IPS DF 4.7 (cell line): ENCODE results near the gene MDM2.

ENCODE experiments used
- DNase-seq: peaks from one replicate; pipeline ENCODE4 v3.0.0-alpha.2; 2013; ENCODE audit warnings: low spot score; ENCODE audit errors: extremely low read depth

MDM2 gene

GRCh38 chr12:68807576-68808387, at the start of gene MDM2:
Gene MDM2 (plus strand): TSS chr12:68808177. CDS start chr12:68808478, 301 bp downstream.
- DNase-seq: no peak

- no peak for DNase-seq
Observed at GRCh38 chr12:68759852-68760251, 48.1 kb upstream of the MDM2 start.

GRCh38 chr12:68760806-68761441, 47.1 kb upstream of the MDM2 start:
- no peak for DNase-seq

- no peak for DNase-seq
Observed at GRCh38 chr12:68761442-68761812, 46.5 kb upstream of the MDM2 start.

- no peak for DNase-seq
Observed at GRCh38 chr12:68761901-68762630, 45.9 kb upstream of the MDM2 start.

DNA sequence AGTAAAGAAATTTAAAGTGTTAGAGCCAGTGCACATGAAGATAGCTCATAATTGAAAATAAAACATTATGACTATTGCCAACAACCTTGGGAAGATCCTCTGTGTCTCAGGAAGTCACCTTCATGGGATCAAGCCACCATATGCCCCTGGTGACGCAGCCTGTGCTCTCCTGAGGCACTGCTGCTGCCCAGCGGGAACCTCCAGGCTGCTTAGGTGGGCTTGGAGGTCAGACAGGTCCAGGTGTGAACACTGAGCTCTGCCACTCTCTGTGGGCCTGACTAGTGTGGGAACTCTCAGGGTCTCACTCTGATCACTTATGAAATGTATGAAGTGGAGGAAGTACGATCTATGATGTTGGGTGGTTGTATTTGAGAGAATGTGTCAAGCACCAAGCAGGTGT, 45.3 kb upstream of the MDM2 start:
- no peak for DNase-seq

DNA sequence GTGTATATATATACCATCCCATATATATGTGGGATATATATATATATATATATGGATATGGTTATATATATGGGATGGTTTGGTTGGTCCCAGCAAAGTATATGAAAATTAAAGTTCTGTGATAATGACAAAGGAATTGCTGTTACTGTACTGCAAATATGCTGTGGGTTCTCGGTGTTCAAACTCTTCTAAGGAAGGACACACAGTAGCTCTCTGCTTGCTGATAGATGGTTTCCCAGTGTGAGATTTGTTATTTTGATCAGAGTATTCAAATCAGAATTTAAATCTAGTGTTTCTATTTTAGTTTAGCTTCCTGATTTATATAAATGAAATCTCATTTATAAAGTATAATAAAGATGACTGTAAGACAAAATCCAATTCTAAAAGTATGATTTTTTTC, 42.3 kb upstream of the MDM2 start:
- no peak for DNase-seq

DNA sequence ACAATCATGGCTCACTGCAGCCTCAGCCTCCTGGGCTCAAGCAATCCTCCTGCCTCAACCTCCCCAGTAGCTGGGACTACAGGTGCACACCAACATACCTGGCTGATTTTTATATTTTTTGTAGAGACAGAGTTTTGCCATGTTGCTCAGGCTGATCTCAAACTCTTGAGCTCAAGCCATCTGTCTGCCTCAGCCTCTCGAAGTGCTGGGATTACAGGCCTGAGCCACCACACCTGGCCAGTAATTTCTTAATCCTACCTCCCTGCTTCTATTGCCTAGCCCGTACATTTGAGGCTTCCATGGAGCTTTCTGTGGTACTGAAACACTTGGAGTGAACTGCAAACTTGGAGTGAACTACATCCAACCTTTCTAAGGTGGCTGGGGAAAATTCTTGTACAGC, 41.3 kb upstream of the MDM2 start:
- DNase-seq: no peak

- DNase-seq: no peak
Observed at GRCh38 chr12:68767191-68767590, 40.8 kb upstream of the MDM2 start.

- DNase-seq: no peak
Observed at GRCh38 chr12:68768431-68768939, 39.5 kb upstream of the MDM2 start.

GRCh38 chr12:68769941-68770340, 38.0 kb upstream of the MDM2 start:
- no peak for DNase-seq

GRCh38 chr12:68771223-68771925, 36.6 kb upstream of the MDM2 start:
- DNase-seq: no peak

DNA sequence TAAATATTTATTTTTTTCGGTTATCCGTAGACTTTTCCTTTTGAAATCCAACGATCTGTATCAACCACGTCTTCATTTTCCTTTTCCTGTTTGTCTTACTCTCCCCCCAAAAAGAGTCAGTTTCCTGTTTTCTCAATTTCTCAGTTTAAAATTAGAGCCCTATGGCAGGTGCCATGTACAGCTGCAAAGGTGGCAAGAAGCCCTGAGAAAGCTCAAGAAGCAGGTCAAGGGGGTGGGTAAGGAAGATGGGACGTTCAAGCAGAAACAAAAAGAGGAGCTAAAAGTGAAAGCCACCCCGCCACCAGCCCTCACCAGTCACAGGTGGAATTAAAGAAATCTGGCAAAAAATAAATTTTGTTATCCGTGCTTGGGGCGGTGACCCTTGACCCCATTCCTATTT, 35.3 kb upstream of the MDM2 start:
- DNase-seq: no peak

DNA sequence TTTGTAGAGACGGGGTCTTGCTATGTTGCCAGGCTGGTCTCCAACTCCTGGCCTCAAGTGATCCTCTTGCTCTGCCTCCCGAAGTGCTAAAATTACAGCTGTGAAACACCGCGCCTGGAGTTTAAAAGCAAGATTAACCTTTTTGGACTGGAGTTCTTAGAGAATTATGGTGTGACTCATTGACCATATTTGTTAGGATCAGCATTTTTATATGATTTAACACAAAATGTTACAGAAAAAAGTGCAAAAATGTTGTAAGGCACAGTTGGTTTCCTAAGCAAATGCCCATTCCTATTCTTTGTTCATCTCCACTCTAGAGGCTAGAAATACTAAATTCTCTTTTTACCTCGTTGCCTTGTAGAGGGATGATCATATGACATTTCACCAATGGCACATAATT, 34.4 kb upstream of the MDM2 start:
- no peak for DNase-seq

DNA sequence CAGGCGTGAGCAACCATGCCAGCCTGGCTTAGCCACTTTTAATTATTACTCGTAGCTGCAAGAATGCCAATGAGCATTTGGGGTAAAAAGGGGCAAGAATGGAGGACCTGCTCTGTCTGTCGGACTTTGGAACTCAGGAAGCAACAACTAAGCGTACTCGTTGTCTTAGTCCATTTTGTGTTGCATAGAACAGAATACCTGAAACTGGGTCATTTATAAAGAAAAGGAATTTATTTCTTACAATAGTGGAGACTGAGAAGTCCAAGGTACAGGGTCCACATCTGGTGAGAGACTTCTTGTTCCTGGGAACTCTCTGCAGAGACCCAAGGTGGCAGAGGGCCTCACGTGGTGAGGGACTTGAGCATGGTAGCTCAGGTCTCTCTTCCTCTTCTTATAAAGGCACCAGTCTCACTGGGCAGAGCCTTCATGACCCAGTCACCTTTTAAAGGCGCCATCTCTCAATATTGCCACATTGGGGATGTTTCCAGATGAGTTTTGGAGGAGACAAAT, 32.8 kb upstream of the MDM2 start:
- no peak for DNase-seq

DNA sequence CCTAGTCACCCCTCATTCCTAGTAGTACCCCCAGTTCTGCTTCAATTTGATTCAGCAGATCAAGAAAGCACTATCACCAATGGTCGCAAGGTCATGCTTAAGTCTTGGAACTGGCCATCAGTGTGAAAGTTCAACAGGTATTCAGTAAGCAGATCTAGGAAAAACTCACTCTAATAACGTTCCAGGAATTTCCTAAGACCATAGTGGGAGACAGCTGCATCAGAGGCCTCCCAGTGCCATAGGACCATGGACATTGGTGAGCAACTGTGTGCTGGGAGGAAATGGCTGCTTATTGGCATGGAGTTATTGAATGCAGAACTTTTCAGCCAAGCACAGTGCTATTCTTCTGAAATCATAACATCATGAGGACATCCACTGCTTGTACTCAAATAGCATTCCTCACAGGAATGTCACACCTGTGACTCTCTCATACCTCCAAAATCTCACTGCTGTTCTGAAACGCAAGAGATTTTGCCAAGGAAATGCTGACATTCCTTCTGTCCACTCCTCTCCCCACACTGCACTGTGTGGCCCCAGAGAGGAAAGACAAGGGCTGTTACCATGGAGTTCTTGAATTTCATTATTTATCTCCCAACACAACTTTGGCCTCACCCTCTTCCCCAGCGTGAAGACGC, 30.9 kb upstream of the MDM2 start:
- DNase-seq: no peak

GRCh38 chr12:68779280-68779679, 28.7 kb upstream of the MDM2 start:
- DNase-seq: no peak

DNA sequence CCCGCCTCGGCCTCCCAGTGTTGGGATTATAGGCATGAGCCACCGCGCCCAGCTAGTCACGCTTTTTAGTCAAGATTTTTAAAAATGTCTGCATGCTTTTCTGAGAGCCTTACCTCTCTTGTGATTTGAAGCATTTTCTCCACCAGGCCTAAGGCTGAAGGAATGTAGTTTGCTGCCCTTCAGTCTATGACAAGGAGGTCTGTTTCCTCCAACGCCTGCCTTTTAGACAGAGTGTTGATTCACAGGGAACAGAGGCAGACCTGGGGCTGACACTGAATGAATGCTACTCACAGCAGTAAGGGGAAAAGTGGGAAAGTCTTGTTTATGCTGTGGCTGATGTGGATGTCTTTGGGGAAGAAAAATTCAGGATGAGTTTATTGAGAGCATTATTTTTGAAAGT, 27.2 kb upstream of the MDM2 start:
- DNase-seq: no peak

DNA sequence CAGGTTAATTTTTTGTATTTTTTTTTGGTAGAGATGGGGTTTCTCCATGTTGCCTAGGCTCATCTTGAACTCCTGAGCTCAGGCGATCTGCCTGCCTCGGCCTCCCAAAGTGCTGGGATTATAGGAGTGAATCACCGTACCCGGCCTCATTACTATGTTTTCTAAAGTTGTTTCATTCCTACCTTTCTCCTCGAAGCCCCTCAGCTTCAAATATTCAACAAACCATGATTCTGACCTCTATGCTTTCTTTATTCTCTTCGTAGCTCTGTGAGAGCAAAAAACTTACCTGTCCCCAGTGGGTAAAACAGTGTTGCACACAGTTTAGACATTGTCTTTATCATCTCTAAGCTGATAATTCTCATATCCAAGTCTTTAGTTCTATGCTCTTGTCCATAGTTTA, 26.2 kb upstream of the MDM2 start:
- DNase-seq: no peak

- DNase-seq: no peak
Observed at GRCh38 chr12:68784015-68784414, 24.0 kb upstream of the MDM2 start.

DNA sequence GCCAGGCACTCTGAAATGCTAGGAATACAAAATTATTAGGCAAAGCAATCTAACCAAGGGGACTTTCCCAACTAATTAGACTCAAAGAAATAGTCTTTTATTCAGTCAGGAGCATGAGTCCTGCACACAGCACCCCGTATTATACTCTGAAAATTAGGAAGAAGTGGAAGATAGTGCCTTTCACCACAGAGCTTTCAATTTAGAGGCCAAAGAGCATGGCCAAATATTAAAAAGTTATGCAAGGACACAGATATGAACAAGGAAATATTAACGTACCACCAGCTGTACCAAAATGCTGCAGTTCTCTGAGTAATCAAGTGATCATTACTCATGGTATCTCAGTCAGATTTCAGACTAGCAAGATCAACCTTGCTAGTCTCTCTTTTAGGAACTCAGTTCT, 22.6 kb upstream of the MDM2 start:
- DNase-seq: no peak
